ENCODE measurements around the gene SULT1C3.

SULT1C3 gene

DNA sequence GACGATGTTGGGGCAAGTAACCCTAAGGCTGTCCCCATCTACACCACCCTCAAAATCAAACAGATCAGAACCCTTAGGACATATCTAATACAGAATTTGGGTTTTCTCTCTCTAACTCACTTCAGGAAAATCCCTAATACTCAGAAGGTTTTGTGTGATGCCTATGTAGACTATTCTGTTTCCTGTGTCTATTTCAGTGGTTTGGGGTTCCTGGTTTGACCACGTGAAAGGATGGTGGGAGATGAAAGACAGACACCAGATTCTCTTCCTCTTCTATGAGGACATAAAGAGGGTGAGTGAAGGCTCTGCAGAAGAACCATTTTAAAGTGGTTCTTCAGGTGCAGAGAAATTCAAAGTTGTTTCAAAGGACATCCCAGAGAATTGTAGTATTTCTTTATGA is 65.2 kb downstream of the SULT1C3 start:
- H3K9ac ChIP-seq (ENCODE audit: low read depth, low read length), result no peak overlapping the region
- no peaks in the 10 kb centered on the region for H3K9me3 ChIP-seq (ENCODE audit: insufficient read depth, low read depth, low read length)
- no peaks in the 10 kb centered on the region for H3K36me3 ChIP-seq (ENCODE audit: insufficient read depth, low read length)
- H3K4me1 ChIP-seq (ENCODE audit: insufficient read depth, low read length), result no peaks in the 10 kb centered on the region
- H3K27me3 ChIP-seq (ENCODE audit: insufficient read depth, low read length), result no peaks in the 10 kb centered on the region
- WGBS, result 67% methylated on average over 2 of the region's 2 CpGs
- no peak overlapping the region for H3K4me3 ChIP-seq (ENCODE audit: low read length)
- no peak overlapping the region for H3K27ac ChIP-seq (ENCODE audit: low read depth, low read length)

GRCh38 chr2:108305901-108306300 is 66.1 kb downstream of the SULT1C3 start:
- 94% methylated on average over 2 of the region's 2 CpGs for WGBS
- Histone ChIP-seq H3K27me3 (ENCODE audit: insufficient read depth, low read length) (no peaks in the 10 kb centered on the region), H3K4me3 (ENCODE audit: low read length) (no peak overlapping the region), H3K27ac (ENCODE audit: low read depth, low read length) (no peak overlapping the region), H3K36me3 (ENCODE audit: insufficient read depth, low read length) (no peaks in the 10 kb centered on the region), H3K9ac (ENCODE audit: low read depth, low read length) (no peak overlapping the region), H3K4me1 (ENCODE audit: insufficient read depth, low read length) (no peaks in the 10 kb centered on the region), H3K9me3 (ENCODE audit: insufficient read depth, low read depth, low read length) (no peaks in the 10 kb centered on the region)

GRCh38 chr2:108309903-108310302 is 70.1 kb downstream of the SULT1C3 start:
- Histone ChIP-seq H3K4me1 (ENCODE audit: insufficient read depth, low read length) (peaks cover under 1% of the 10 kb centered on the region; the same call in 1 of the 2 replicates), H3K9ac (ENCODE audit: low read depth, low read length) (no peak overlapping the region), H3K27me3 (ENCODE audit: insufficient read depth, low read length) (no peaks in the 10 kb centered on the region), H3K4me3 (ENCODE audit: low read length) (no peak overlapping the region), H3K27ac (ENCODE audit: low read depth, low read length) (no peak overlapping the region), H3K9me3 (ENCODE audit: insufficient read depth, low read depth, low read length) (no peaks in the 10 kb centered on the region), H3K36me3 (ENCODE audit: insufficient read depth, low read length) (no peaks in the 10 kb centered on the region)
